GM12872 (cell line): Measurements from ENCODE around the gene SEBOX.

Experiments
- TF ChIP-seq, protein P1 (sequence below): IDR thresholded peaks from 3 replicates; pipeline ENCODE4 v1.5.1; 2011; ENCODE audit warnings: low read depth, mild to moderate bottlenecking, low read length, moderate library complexity; ENCODE audit not compliant: insufficient read depth

Gene SEBOX

DNA sequence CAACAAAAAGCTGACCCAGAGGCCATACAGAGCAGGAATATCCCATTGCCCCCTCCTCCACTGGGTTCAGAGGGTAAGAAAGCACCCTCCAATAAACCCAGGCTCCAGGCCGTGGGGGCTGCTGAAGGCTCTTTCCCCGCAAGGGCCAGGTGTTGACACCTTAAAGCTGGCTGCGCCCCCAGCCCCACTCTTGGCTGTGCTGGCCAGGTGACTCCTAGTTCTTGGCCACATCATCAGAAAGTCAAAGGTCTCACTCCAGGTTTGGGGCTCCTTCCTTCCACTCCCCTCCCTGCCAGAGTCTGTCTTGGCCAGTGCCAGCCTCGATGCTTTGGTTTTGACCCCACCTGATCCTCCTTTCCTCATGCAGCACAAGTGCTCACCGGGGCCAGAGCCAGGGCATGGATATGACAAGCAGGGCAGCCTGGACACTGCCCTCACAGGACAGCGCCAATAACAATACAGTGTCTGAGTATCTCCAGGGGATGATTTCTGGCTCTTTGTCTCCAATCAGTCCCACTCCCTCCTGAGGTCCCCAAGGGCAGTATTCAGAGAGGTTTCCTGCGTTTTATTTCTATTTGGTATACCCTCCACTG is 32.8 kb upstream of the SEBOX start:
- TF ChIP-seq, protein P1, sequence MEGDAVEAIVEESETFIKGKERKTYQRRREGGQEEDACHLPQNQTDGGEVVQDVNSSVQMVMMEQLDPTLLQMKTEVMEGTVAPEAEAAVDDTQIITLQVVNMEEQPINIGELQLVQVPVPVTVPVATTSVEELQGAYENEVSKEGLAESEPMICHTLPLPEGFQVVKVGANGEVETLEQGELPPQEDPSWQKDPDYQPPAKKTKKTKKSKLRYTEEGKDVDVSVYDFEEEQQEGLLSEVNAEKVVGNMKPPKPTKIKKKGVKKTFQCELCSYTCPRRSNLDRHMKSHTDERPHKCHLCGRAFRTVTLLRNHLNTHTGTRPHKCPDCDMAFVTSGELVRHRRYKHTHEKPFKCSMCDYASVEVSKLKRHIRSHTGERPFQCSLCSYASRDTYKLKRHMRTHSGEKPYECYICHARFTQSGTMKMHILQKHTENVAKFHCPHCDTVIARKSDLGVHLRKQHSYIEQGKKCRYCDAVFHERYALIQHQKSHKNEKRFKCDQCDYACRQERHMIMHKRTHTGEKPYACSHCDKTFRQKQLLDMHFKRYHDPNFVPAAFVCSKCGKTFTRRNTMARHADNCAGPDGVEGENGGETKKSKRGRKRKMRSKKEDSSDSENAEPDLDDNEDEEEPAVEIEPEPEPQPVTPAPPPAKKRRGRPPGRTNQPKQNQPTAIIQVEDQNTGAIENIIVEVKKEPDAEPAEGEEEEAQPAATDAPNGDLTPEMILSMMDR = no peak

DNA sequence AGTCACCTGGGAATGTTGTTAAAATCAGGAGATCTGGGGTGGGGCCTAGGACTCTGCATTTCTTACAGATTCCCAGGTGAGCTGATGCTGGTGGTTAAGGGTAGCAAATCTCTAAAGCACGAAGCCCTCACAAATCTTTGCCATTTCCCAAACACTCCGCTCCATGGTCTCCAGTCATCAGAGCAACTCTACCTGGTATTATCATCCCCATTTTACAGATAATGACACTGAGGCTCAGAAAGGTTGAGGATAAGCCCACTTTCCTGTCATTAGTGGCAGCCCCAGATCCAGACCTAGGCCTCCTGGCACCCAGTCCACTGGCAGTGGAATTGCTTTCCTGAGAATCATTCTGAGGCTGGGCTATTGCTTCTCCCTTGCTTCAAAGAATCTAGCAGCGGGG is 32.3 kb upstream of the SEBOX start:
- TF ChIP-seq, protein P1 = no peak

DNA sequence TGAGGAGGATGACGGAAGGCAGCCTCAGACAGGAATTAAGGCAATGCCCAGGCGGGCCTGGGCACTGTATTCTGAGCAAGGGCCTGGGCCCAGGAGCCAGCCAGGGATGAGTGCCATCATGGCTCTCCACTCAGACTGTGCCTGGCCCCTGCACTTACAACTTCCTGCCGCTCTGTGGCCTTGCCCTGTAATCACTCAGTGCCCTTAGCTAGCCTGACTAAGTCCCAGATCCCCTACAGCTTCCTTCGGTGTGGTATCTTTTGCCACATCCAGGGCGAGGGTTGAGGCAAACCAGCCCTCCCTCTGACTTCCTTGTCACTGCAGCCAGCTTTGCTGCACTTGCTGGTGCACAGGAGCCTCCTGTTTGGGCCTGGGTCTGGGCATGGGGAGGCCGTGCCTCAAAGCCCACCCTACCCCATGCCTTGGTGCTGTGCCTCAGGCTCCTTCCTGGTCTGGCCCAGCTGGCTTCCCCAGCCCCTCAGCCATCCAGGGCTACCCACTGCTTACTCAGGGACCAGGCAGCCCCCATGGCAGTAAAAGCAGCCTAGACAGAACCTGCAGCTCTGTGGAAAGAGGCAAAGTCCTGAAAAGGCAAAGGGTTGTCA is 31.7 kb upstream of the SEBOX start:
- TF ChIP-seq, protein P1 = no peak

DNA sequence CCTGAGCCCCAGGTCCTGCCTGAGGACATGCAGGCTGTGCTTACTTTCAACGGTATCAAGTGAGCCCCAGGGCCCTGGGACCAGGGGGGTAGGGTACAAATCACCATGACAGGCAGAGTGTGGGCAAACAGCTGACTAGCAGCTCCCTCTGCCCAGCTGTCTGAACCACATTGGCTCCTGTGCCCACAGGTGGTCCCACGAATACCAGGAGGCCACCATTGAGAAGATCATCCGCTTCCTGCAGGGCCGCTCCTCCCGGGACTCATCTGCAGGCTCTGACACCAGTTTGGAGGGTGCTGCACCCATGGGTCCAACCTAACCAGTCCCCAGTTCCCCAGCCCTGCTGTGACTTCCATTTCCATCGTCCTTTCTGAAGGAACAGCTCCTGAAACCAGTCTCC is 31.0 kb upstream of the SEBOX start:
- TF ChIP-seq, protein P1 = no peak

DNA sequence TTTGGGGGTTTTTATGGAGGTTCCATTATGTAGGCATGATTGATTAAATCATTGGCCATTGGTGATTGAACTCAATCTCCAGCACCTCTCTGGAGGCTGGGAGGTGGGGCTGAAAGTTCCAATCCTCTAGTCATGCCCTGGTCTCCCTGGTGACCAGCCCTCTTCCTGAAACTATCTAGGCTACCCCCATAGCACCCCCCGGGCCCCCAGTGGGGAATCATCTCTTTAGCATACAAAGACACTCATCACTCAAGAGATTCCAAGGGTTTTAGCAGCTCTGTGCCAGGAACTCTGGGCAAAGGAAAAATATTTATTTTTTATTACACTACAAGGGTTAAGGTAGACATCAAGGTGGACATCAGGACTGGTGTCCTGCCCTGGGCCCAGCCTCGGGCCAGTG is 30.4 kb upstream of the SEBOX start:
- TF ChIP-seq, protein P1 = no peak

DNA sequence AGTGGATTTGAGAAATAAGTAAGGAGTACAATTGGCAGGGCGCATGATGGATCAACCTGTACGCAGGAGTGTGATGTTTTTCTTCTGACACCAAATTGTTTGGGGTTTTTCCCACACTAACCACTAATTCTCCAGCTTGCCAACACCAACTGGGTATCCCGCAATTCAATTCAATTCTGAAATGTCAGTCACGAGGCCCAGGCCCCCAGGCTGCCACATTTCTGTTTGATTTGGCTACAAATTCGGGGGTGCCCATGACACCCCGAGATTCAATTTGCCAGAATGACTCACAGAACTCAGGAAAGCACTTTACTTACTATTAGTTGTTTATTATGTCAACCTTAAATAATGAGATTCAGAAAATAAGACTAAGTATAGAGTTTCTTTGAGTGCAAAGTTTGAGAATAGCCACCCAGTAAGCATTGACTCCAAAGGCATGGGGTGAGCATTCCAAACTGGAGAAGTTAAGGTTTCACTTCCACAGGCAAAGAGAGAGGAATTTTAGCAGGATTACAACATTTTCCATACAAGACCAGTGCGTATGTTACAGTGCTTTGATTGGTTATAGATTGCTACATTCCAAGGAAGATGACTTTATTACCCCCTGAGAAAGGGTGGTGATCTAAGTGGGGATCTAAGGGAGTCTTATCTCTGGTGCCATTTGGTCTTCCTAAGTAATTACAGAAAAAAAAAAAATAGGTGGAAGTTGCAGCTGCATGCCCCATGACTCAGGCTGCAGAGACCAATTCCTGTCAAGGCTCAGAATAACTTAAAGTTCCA is 29.5 kb upstream of the SEBOX start:
- TF ChIP-seq, protein P1 = no peak

DNA sequence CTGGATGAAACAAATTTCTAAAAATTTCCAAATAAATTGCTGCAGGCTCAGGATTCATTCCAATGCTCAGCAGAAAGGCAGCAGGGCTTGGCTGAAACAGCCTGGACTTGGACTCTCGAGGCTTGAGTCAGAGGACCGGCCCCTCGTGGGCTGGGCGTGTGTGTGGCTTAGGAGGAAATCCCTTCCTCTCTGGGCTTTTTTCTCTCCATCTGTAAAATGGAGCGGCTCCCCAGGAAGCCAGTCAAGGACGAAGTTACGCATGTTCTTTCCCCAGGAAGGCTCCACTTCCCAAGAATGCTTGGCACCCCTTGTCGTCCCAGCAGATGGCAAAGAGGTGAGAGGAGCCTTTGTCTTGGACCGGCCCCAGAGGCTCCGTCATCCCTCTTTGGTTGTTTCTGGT is 27.5 kb upstream of the SEBOX start:
- TF ChIP-seq, protein P1 = no peak
